ENCODE results near the gene MAMSTR. TPM values are rescaled to one million over a fixed set of nuclear protein-coding genes. Genes with fewer than 3 reads are reported as not detected.

MAMSTR gene
- total and polyA plus RNA-seq, 9 of the 15 experiments (the other 6 are each of a cell fraction or from before 2014, with no cell fraction given): 0.08 to 1.00 (median 0.40) TPM; not detected in 1

GRCh38 chr19:48720613-48721296 is 1.2 kb upstream of the MAMSTR start (continued):
- TF ChIP-seq ZNF57 (CRISPR knock-in tag; IDR thresholded peaks at IDR 0.05) (no peak), RNF219 (CRISPR knock-in tag; IDR thresholded peaks at IDR 0.05) (no peak), ZMIZ1 (IDR thresholded peaks at IDR 0.05; ENCODE audit: low read depth in 2 of 2, low read length in 2 of 2) (no peak), ARHGAP35 (IDR thresholded peaks at IDR 0.05; ENCODE audit: partially characterized antibody) (no peak), ZBTB8A (IDR thresholded peaks at IDR 0.05; ENCODE audit: partially characterized antibody) (no peak), CBX3 (IDR thresholded peaks at IDR 0.05; ENCODE audit: borderline replicate concordance in 1 of 2, low read length in 2 of 2) (no peak), ZNF121 (CRISPR knock-in tag; conservative IDR thresholded peaks at IDR 0.05) (no peak), E2F6 (IDR thresholded peaks at IDR 0.05; ENCODE audit: borderline replicate concordance in 1 of 2, extremely low read depth in 1 of 2, insufficient read depth in 1 of 2, insufficient read length in 1 of 2, low read depth in 1 of 2, low read length in 1 of 2, poor library complexity in 1 of 2, severe bottlenecking in 1 of 2) (peak in 1 of 2 experiments; percentile 53), ILF3 (IDR thresholded peaks at IDR 0.05; ENCODE audit: borderline replicate concordance) (no peak), SREBF2 (CRISPR knock-in tag; IDR thresholded peaks at IDR 0.05) (no peak), ZNF174 (CRISPR knock-in tag; IDR thresholded peaks at IDR 0.05) (no peak), MEIS2 (IDR thresholded peaks at IDR 0.05; ENCODE audit: partially characterized antibody) (peak; percentile 71), CHCHD3 (CRISPR knock-in tag; IDR thresholded peaks at IDR 0.05) (no peak), ATF3 (IDR thresholded peaks at IDR 0.05) (no peak; the same call in 1 of the 2 replicates), ATF3 (CRISPR knock-in tag; conservative IDR thresholded peaks at IDR 0.05) (no peak; the same call in 1 of the 2 replicates), GTF3C2 (IDR thresholded peaks at IDR 0.05; ENCODE audit: borderline replicate concordance, extremely low read depth, insufficient read length) (no peak)

All from K562 (cell line).